Measurements from ENCODE around the gene WDR44.
"Not testable (repeated sequence)": the region's sequence is repeated elsewhere in the genome, so short reads cannot be mapped to it uniquely, and the experiment has no call there.

Gene WDR44

DNA sequence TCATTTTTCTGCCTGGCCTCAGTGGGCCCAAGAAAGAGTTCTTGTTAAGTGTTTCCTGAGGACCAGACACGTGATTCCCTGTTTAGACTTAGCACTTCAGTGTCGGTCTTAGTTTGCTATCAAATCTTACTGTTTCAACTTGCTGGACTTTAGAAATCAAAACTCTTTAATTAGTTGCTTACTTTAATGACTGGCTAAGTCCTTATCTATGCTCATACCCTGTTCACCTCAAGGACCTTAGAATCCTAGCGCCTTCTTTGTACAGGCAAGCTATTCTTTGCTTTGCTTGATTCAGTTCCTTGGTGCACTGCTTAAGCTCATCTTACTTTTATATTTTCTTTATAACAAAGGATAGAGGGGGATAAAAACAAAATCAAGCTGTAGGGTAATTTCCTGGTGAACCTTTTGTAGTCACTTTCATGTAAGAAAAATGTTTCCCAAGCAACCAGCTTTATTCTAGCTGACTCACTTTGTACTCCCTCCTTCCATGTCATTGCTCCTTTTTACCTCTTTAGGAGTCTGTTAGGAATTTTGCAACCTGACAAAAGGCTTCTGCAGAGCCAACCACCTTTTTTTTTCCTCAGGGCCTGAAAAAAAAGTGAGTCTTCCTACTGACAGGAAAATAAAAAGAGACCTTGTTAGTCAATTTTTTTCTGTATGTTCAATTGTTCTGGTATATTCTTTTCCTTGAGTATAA, 14.7 kb downstream of the WDR44 start:
- DNase-seq (ENCODE audit: low read depth in 1 of 2, low spot score in 1 of 2): no peak

DNA sequence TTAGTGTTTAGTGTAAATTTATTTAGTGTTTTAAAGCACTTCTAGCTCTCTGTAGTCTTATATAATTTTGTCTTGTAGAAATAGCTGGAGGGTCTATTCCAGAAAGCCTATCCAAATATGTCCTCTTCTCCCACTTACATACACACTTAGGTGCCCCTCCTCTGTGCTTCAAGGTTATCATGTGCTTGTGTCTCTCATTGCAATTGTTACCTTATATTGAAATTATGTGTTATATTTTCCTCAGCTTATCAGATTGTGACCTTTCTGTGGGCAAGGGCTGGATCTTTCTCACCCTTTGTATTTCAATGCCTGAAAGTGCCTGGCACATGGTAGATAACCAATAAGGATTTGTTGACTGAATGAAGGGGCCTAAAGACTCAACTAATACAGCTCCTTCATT, 18.4 kb downstream of the WDR44 start:
- DNase-seq (ENCODE audit: low read depth in 1 of 2, low spot score in 1 of 2): no peak

DNA sequence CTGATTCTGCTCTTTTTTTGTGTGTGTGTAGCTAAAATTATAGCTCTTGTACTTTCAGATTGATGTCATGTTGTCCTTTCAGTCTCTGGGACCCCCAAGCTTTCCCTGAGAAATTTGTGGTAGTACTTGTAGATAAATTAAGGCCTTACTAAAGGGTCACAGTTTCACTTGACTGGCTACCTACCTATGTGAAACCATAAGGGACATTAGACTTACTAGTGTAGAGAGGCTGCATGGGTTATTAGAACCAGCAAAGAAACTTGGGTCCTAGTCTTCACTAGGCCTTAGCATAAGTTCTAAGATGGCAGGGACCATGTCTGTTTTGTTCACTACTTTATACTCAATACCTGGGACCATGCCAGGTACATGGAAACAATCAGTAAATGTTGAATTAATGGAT, 21.4 kb downstream of the WDR44 start:
- DNase-seq (ENCODE audit: low read depth in 1 of 2, low spot score in 1 of 2): no peak

DNA sequence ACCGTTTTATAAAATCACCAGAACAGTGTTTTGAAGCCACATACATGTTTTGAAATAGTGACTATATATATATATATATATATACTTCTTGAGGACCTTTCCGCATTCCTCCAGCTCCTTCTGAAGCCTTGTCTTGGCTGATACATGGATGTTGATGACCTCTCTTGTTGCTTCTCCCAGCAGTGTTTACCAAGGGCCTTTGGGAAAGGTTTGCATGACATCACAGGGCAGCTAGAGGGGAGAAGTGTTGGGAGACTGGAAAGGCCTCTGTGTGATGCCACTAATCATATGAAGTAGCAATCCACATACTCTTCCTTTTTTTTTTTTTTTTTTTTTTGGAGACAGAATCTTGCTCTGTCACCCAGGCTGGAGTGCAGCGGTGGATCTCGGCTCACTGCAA, 22.5 kb downstream of the WDR44 start:
- DNase-seq (ENCODE audit: low read depth in 1 of 2, low spot score in 1 of 2): no peak

DNA sequence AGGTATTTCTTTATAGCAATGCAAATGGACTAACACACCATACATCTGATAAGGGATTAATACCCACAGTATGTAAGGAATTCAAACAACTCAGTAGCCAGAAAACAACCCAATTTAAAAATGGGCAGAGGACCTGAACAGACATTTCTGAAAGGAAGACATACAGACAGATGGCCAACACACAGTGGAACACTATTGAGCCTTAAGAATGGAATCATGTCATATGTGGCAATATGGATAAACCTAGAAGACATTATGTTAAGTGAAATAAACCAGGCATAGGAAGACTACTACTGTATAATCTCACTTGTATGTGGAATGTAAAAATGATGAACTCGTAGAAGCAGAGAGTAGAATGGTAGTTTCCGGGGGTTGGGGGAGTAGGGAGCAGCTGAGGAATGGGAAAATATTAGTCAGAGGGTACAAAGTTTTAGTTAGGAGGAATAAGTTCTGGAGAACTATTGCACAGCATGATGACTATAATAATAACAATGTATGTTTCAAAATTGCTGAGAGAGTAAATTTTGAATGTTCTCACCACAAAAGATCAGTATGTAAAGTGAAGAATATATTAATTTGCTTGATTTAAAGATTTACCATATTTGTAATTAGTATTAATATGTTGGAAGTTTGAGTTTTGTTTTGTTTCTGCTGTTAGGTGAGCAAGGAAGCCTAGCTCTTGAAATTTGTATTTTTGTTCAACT, 25.2 kb downstream of the WDR44 start:
- DNase-seq (ENCODE audit: low read depth in 1 of 2, low spot score in 1 of 2): no peak

DNA sequence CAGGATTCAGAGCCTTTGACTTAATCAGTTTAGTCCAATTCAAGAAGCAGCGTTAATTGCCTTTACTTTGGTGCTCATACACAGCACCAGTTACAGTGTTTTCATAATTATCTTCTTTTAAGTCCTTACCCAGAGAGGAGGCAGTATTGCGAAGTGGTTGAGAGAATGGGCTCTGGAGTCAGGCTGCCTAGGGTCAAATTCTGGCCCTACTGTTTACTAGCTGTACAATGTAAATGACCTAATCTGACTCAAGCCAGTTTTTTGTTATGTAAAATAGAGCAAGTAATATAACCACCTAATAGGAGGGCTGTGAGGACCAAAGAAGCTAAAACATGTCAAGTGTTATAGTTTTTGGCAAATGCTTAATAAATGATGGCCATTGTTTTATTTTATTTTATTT, 27.6 kb downstream of the WDR44 start:
- no peak for DNase-seq (ENCODE audit: low read depth in 1 of 2, low spot score in 1 of 2)

DNA sequence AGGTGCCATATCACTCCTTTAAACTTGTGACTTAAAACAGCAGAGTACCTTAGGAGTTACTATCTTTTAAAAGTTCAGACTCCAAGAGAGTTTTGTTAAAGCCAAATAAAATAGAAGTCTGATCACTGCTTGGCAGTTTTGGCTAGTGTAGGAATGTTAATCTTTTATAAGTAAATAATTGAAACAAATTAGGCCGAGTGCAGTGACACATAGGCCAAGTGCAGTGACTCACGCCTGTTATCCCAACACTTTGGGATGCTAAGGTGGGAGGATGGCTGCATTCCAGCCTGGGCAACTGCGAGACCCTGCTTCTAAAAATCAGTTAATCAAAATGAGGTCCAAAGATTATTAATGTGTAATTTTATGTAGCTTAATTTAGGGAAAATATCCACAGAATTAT, 37.2 kb downstream of the WDR44 start:
- no peak for DNase-seq (ENCODE audit: low read depth in 1 of 2, low spot score in 1 of 2)

DNA sequence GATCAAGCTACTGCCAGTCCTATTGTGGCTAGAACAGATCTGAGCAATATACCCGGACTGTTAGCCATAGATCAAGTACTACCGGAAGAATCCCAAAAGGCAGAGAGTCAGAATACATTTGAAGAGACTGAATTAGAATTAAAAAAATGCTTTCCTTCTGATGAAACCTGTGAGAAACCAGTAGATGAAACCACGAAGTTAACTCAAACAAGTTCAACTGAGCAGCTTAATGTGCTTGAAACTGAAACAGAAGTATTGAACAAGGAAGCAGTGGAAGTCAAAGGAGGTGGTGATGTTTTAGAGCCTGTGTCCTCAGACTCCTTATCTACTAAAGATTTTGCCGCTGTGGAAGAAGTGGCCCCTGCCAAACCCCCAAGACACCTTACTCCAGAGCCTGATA, 46.8 kb downstream of the WDR44 start:
- DNase-seq (ENCODE audit: low read depth in 1 of 2, low spot score in 1 of 2): no peak

DNA sequence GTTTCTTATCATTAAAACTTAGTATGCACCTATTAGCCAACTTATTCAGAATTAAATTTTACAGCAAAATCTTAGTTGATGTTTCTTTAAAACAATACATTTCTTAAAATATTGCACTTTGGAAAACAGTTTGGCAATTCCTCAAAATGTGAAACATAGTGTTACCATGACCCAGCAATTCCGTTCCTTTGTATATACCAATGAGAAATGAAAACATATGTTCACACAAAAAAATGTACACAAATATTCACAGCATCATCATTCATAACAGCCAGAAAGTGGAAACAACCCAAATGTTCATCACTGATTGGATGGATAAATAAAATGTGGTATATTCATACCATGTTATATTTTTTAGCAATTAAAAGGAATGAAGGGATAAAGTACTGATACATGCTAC, 50.2 kb downstream of the WDR44 start:
- no peak for DNase-seq (ENCODE audit: low read depth in 1 of 2, low spot score in 1 of 2)

DNA sequence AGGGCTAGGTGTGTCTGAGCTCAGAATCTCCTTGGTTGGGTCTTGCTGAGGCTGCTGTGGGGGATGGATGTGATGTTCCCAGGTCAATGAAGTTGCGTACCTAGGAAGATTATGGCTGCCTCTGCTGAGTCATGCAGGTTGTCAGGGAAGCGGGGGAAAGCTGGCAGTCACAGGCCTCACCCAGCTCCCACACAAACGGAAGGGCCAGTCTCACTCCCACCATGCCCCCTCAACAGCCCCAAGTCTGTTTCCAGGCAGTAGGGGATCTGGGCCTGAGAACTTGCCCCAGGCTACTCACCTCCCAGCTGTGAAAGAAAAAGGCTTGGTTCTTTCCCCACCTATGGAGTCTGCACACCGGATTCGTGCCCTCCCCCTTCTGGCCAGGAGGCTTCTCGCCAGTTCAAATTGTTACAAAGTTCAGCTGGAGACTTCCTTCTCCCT, 72.9 kb downstream of the WDR44 start:
- no peak for DNase-seq (ENCODE audit: low read depth in 1 of 2, low spot score in 1 of 2)

DNA sequence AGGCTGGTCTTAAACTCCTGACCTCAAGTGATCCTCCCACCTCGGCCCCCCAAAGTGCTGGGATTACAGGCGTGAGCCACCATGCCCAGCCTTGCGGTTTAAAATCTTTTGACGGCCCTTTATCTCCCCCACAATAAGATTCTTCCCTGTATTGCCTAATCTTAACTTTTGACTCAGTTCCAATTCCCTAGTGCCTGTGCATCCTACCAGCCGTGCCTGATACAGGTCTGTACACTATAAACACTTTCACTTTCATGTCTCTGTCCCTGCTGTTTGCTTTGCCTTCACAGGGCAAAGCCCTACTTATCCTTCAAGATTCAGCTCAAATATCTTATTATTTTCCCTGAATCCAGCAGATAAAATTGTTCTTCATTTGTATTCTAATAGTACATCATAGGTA, 74.6 kb downstream of the WDR44 start:
- no peak for DNase-seq (ENCODE audit: low read depth in 1 of 2, low spot score in 1 of 2)

DNA sequence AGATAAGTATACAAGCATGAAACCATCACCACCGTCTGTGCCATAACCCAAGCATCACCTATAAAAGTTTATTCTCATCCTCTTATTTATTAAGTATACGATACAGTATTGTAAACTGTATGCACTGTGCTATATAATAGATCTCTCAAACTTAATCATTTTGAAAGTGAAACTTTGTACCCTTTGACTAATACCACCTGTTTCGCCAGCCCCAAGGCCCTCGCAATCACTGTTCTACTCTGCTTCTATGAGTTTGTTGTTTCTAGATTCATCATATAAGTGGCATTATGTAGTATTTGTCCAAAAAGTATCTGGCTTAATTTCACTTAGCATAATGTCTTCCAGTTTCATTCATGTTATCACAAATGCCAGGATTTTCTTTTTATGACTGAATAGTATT, 77.7 kb downstream of the WDR44 start:
- no peak for DNase-seq (ENCODE audit: low read depth in 1 of 2, low spot score in 1 of 2)

DNA sequence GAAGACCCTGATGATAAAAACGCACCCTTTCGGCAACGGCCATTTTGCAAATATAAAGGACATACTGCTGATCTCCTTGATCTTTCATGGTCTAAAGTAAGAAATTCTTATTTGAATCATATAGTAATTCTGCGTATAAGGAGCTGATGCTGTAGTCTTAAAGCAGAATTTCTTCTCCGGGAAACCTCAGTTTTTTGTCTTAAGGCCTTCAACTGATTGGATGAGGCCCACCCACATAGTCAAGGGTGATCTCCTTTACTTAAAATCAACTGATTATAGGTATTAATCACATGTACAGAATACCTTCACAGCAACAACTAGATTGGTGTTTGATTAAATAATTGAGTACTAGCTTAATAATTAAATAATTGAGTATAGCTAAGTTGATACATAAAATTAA, 86.9 kb downstream of the WDR44 start:
- DNase-seq (ENCODE audit: low read depth in 1 of 2, low spot score in 1 of 2): no peak

DNA sequence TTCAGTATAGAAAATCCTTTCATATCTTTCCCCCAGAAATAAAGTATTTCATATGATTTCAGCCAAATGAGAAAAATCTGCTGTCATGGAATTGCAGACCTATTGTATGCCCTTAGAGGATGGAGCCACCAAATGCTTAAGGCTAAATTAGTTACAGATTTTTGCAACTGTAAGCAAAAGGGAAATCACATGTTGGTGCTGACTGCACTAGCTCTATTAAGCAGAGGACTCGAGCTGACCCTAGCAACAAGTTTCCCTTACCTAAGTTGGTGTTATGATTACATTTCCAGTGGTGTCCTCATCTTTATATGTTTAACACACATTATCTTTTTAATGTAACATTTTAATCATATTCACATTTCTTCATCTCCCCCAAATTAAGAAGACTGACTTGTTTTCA, 91.4 kb downstream of the WDR44 start:
- no peak for DNase-seq (ENCODE audit: low read depth in 1 of 2, low spot score in 1 of 2)

DNA sequence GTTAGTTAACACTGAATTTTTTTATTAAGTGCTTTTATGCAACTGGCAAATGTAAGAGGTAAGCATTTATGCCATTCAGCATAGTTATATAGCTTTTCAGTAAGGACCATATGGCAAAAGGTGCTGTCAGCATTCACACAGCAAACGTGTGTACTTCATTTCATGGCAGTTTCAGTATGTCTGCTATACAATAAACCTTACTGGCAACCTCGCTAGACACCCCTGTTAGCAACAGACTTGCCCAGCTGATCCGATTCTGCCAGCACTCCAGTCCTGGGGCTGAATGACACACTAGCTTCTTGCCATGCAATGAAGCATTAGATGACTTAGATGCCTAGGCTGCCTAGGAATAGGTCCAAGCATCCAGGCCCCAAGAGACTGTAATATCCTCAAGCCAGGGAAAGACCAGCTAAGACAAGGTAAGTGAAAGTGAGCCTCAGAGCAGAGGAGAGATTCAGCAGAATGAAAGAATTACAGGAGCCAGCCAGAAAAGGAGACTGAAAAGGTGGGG, 102.4 kb downstream of the WDR44 start:
- no peak for DNase-seq (ENCODE audit: low read depth in 1 of 2, low spot score in 1 of 2)

DNA sequence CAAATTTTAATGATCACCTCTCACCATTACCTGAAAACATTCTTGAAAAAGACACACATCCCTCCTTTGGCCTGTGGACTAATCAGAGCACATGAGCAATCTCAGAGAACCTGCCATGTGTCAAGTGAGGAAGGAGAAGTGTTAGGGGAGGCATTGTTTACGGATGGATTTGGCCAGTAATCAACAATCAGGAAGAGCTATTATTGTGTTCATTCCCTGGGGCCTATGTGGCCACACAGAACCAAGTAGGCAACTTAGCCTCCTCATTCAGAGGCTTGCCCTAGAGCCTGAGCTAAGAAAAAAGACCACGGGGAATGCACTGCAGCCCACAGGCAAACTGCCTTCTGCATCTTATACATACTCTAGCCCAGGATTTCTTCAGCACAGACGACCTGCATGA, 109.1 kb downstream of the WDR44 start:
- DNase-seq (ENCODE audit: low read depth in 1 of 2, low spot score in 1 of 2): no peak

DNA sequence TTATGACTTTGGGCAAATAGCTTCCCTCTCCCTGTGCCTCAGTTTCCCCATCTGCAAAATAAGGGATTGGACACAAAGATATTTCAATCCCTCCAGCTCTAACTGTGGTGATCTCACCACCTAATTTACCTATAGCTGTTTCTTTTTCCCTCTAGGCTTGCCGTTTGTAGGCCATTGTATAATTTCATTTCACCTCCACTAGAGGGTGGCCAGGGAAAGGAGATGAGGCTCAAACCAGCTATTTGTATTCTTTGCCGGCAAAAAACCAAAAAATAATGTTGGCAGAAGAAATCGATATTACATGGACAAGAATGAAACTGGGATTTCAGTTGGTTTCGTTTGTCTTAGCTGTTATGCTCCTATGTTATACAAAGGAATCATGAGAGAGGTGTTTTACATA, 113.6 kb downstream of the WDR44 start:
- DNase-seq (ENCODE audit: low read depth in 1 of 2, low spot score in 1 of 2): no peak

DNA sequence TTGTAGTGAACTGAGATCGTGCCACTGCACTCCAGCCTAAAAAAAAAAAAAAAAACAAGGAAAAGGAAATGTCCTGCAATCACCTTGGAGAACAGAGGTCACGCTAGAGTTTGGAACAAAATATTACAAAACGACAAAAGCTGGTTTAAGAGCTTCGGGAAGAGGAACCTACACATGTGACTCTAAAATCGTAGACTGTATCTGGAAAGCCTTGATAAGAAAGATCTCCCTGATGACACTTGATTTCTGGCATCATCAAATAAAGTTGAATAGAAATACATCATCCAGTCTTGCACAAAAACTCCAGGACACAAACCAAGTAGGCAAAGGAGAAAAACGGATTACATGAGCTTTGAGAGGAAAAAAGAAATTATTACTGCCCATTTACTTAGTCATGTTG, 118.6 kb downstream of the WDR44 start:
- DNase-seq (ENCODE audit: low read depth in 1 of 2, low spot score in 1 of 2): no peak

DNA sequence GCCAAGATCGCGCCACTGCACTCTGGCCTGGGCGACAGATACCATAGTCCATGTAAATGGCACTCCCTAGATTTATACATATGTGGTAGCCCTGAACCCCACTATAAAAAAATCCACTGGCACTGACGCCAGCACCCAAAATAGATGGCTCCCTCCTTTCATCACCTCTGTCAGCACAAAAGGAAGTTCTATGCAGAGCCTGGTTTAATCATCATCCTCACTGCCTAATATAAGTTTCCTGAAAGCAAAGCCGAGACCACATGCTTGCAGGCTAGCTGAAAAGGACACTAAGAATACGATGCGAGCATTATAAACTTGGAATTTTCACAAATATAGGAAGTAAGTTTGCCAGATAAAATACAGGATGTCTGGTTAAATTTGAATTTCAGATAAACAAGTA, 122.2 kb downstream of the WDR44 start:
- no peak for DNase-seq (ENCODE audit: low read depth in 1 of 2, low spot score in 1 of 2)

DNA sequence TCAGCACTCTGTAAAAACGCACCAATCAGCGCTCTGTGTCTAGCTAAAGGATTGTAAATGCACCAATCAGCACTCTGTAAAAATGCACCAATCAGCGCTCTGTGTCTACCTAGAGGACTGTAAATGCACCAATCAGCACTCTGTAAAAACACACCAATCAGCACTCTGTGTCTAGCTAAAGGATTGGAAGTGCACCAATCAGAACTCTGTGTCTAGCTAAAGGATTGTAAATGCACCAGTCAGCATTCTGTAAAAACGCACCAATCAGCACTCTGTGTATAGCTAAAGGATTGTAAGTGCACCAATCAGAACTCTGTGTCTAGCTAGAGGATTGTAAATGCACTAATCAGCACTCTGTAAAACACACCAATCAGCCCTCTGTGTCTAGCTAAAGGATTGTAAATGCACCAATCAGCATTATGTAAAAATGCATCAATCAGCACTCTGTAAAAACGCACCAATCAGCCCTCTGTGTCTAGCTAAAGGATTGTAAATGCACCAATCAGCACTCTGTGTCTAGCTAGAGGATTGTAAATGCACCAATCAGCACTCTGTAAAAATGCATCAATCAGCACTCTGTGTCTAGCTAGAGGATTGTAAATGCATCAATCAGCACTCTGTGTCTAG, 124.9 kb downstream of the WDR44 start:
- not testable (repeated sequence) for DNase-seq (ENCODE audit: low read depth in 1 of 2, low spot score in 1 of 2)

DNA sequence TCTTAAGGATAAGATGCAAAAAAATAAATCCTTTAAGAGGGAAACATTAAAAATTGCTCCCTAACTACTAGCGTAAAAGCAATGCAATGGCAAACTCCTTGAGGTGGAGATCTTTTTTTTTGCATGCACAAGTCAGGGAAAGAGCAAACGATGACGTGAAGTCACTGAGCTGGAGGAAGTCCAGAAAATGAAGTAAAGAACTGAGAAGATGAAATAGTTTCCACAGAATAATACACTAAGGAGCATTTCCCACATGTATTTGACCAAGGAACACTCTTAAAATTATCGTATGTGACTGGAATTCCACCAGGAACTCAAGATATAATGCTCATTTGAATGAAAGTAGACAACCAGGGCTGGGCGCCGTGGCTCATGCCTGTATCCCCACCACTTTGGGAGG, 128.7 kb downstream of the WDR44 start:
- DNase-seq (ENCODE audit: low read depth in 1 of 2, low spot score in 1 of 2): no peak

DNA sequence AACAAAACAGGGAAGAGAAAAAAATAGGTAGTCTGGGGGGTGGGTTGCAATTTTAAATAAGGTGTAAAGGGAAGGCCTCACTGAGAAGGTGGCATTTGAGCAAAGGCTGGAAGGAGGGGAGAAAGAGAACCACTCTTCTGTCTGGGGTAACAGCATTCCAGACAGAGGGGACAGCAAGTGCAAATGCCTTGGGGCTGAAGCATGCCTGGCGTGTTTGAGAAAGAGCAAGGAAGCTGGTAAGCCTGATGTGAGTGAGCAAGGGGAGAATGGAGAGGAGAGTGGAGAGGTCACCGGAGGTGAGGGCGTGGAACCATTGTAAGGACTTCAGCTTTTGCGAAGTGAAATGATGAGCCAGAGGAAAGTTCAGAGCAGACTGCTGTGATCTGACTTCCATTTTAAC, 130.0 kb downstream of the WDR44 start:
- DNase-seq (ENCODE audit: low read depth in 1 of 2, low spot score in 1 of 2): no peak

Data from activated T-helper 1 cell treated with anti-CD3 and anti-CD28 coated beads, Interleukin-2, amount 50 U/mL, for 16 hours (primary cell).